GM12875 (cell line): ENCODE results near the gene SYCP3.

Experiments used
- H3K4me3 ChIP-seq: one replicate; pipeline ENCODE4 v1.5.1; 2011; ENCODE audit warnings: low read depth, low read length, control low read depth
- CTCF ChIP-seq: IDR thresholded peaks from 2 replicates; pipeline ENCODE4 v1.5.1; 2011; ENCODE audit warnings: low read depth, mild to moderate bottlenecking, control low read depth, inconsistent platforms, low read length, moderate library complexity, borderline replicate concordance; ENCODE audit not compliant: insufficient read depth

SYCP3 gene

DNA sequence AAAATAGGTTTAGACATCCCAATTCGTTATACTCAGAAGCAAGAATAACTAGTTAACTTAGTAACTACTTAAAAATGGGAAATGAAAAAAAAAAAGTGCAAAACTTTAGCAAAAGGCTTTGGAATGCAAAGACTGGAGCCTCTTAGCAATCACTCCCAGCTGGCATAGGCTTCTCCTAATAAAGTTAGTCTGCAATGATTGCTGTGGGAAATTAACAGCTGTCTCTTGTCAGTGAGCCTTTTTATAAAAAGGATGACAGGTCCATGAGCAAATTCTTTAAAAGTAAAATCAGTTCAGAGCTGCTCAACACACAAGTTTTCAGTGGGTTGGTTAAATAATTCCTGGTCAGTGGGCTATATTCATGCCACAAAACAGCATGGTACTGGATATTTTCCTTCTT, 7.4 kb upstream of the SYCP3 start:
- no peak for TF ChIP-seq CTCF
- H3K4me3 ChIP-seq, result no peak overlapping the region

- no peak overlapping the region for H3K4me3 ChIP-seq
- no peak for TF ChIP-seq CTCF
Measured at GRCh38 chr12:101746196-101746595, 6.9 kb upstream of the SYCP3 start.

- H3K4me3 ChIP-seq, result no peak overlapping the region
- TF ChIP-seq CTCF, result no peak
Measured at GRCh38 chr12:101745481-101745880, 6.2 kb upstream of the SYCP3 start.

DNA sequence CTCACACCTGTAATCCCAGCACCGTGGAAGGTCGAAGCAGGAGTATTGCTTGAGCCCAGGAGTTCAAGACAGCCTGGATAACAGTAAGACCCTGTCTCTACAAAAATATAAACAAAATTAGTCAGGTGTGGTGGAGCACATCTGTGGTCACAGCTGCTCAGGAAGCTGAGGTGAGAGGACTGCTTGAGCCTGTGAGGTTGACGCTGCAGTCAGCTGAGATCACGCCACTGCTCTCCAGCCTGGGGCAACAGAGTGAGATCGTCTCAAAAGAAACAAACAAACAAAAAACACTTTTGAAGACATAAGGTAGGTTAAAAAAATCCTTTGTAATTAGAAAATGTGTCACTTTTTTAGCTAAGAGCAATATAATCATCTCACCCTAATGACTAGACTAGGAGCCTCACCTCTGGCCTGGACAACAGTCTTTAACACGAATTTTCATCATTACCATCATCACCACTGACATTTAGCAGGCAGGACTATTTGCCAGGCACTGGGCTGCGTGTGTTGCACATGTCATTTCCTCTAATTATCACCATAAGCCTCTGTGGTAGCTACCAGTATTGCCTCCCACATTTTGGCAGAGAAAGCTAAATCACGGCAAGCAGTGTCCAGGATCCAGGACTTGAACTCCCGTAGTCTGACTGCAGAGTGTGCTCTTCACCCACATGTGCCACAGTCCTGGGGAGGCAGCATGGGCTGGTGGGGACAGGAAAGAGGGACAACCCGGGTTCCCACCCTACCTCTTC, 4.6 kb upstream of the SYCP3 start:
- TF ChIP-seq CTCF, result 0 out of 2 replicates have a peak, but pooled peaks have one; percentile 21
- H3K4me3 ChIP-seq, result peak overlapping the region; percentile 2

GRCh38 chr12:101743242-101743641, 4.0 kb upstream of the SYCP3 start:
- no peak overlapping the region for H3K4me3 ChIP-seq
- TF ChIP-seq CTCF, result no peak

DNA sequence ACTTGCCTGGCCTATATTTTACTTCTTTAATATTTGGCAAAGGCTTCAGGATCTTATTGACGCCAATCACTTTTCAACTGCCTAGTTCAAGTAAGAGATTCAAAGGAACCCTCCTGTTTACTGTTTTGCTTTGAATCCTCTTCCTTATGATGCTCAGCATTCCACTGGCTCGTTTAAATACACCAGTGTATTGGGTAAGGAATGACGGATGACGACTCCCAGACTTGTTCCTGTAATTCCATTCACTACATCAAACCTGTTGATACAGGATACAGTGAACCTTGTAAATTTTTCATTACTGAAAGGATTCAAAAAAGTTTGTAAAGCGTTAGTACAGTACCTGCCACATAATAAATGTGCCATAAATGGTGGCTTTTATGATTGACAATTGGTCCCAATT, 1.7 kb upstream of the SYCP3 start:
- no peak for TF ChIP-seq CTCF
- no peak overlapping the region for H3K4me3 ChIP-seq

DNA sequence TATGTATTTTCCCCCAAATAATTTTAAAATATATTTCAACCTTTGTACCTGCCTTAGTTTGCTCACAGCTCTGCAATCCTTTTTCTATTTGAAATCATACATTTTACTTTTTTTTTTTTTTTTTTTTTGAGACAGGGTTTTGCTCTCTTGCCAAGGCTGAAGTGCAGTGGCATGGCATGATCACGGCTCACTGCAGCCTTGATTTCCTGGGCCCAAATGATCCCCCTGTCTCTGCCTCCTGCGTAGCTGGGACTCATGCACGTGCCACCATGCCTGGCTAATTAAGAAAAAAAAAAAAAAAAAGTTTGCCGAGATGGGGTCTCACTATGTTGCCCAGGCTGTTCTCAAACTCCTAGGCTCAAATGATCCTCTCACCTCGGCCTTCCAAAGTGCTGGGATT, 1.3 kb upstream of the SYCP3 start:
- no peak for TF ChIP-seq CTCF
- no peak overlapping the region for H3K4me3 ChIP-seq
